ENCODE data around the gene ZDHHC16. TPM values are rescaled to one million over a fixed set of nuclear protein-coding genes. Genes with fewer than 3 reads are reported as not detected.
"Not testable (repeated sequence)": the region's sequence is repeated elsewhere in the genome, so short reads cannot be mapped to it uniquely, and the experiment has no call there.

The ZDHHC16 gene
- total RNA-seq, 1 donor from 2014 or later, result 53.7 TPM

DNA sequence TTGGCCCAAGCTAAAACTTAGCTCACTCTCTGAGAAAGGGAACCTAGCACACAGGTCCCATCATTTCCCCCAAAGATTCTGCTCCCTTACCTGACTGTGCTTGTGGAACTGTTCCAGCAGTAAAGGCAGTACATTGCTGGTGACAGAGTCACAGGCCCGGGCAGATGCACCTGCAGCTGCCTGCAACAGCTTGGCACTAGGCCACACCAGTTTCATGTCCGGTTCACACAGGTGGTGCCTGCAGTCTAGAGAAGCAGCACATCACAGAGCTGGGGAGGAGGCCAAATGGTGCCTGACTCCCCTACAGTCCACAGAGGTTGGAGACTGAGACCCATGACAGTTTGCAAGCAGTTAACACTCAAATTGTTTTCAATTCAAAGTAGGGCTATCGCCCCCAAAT, 22.2 kb downstream of the ZDHHC16 start:
- Mint-ChIP-seq H3K4me1 (ENCODE audit: unreplicated experiment) (peaks cover 11% of the 10 kb centered on the region), H3K36me3 (peaks cover 24% of the 10 kb centered on the region), H3K4me3 (no peak overlapping the region)

DNA sequence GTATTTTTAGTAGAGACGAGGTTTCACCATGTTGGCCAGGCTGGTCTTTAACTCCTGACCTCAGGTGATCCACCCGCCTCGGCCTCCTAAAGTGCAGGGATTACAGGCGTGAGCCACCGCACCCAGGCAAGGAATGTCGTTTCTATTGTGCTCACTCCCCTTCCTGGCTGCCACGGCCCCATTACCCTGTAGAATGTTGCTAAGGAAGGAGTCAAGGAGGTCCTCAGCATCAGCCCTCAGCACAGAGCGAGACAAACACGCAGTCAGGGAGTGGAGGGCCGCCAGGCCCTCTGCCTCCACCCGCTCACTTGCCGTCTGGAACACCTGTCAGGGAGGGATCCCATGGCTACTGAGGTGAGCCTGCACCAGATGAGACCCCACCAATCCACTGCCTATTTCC, 22.8 kb downstream of the ZDHHC16 start:
- H3K36me3 Mint-ChIP-seq, result peaks cover 25% of the 10 kb centered on the region
- not testable (repeated sequence) for H3K9me3 Mint-ChIP-seq
- H3K27ac Mint-ChIP-seq, result peak overlapping the region; percentile 74

More for the DNA sequence above, 22.2 kb downstream of the ZDHHC16 start:
- H3K27ac Mint-ChIP-seq, result no peak overlapping the region
- H3K9me3 Mint-ChIP-seq, result no peaks in the 10 kb centered on the region
- TF ChIP-seq, protein P1, sequence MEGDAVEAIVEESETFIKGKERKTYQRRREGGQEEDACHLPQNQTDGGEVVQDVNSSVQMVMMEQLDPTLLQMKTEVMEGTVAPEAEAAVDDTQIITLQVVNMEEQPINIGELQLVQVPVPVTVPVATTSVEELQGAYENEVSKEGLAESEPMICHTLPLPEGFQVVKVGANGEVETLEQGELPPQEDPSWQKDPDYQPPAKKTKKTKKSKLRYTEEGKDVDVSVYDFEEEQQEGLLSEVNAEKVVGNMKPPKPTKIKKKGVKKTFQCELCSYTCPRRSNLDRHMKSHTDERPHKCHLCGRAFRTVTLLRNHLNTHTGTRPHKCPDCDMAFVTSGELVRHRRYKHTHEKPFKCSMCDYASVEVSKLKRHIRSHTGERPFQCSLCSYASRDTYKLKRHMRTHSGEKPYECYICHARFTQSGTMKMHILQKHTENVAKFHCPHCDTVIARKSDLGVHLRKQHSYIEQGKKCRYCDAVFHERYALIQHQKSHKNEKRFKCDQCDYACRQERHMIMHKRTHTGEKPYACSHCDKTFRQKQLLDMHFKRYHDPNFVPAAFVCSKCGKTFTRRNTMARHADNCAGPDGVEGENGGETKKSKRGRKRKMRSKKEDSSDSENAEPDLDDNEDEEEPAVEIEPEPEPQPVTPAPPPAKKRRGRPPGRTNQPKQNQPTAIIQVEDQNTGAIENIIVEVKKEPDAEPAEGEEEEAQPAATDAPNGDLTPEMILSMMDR (conservative IDR thresholded peaks at IDR 0.05), result no peak
- no peaks in the 10 kb centered on the region for H3K27me3 Mint-ChIP-seq
- no peak for DNase-seq (ENCODE audit: extremely low spot score, unreplicated experiment)

DNA sequence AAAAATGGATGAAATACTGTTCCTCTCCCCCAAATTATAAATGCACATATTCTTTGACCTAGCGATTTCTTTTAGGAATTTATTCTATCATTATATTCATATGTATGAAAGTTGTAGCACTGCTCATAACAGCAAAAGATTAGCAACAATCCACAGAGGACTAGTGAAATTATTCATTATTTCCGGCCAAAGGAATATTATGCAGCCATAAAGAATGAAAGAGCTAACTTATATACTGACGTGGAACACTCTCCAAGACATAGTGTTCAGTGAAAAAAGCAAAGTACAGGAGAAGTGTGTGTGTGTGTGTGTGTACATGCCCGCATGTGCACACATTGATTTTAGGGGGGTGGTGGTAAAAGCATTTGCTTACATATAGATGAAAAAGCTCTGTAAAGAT, 28.9 kb downstream of the ZDHHC16 start:
- no peak overlapping the region for H3K4me3 Mint-ChIP-seq
- no peaks in the 10 kb centered on the region for H3K4me1 Mint-ChIP-seq (ENCODE audit: unreplicated experiment)
- H3K9me3 Mint-ChIP-seq, result no peaks in the 10 kb centered on the region
- H3K36me3 Mint-ChIP-seq, result peaks cover 33% of the 10 kb centered on the region
- TF ChIP-seq, protein P1 (conservative IDR thresholded peaks at IDR 0.05), result no peak
- H3K27me3 Mint-ChIP-seq, result no peaks in the 10 kb centered on the region
- no peak overlapping the region for H3K27ac Mint-ChIP-seq
- no peak for DNase-seq (ENCODE audit: extremely low spot score, unreplicated experiment)

More for the DNA sequence above, 22.8 kb downstream of the ZDHHC16 start:
- not testable (repeated sequence) for H3K4me3 Mint-ChIP-seq; H3K27me3 Mint-ChIP-seq; H3K4me1 Mint-ChIP-seq (ENCODE audit: unreplicated experiment); DNase-seq (ENCODE audit: extremely low spot score, unreplicated experiment)

DNA sequence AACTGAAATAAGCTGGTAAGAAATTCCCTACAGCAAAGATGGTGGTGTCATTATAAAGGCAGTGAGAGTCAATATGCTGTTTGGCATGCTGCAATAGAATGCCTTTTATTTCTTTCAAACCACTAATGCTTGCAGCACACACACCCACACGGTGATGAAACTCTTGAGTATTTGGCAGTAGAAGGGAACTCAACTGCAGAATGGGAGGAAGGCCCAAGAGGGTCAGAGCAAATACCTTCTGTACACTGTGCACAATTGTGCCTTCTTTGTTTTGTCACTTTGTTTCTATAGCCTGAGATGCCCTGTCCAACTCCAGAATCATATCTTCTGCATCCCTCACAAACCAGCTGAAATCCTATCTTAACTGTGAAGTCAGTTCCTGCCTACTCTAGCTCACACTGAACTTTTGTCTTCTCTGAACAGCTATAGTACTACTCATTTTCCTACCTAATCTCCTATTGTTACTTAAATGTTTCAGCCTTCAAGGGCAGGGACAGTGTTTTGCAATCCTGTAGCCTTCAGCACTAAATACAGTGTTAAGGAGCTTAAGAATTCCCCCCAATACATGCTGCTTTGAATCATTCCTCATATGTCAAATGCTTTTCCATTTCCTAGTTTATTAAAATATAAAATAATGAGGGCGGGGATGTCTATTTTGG, 30.1 kb downstream of the ZDHHC16 start:
- DNase-seq (ENCODE audit: extremely low spot score, unreplicated experiment), result no peak
- Mint-ChIP-seq H3K27ac (no peak overlapping the region), H3K4me3 (no peak overlapping the region), H3K9me3 (no peaks in the 10 kb centered on the region), H3K27me3 (no peaks in the 10 kb centered on the region), H3K36me3 (peaks cover 35% of the 10 kb centered on the region), H3K4me1 (ENCODE audit: unreplicated experiment) (no peaks in the 10 kb centered on the region)
- TF ChIP-seq, protein P1 (conservative IDR thresholded peaks at IDR 0.05), result no peak

DNA sequence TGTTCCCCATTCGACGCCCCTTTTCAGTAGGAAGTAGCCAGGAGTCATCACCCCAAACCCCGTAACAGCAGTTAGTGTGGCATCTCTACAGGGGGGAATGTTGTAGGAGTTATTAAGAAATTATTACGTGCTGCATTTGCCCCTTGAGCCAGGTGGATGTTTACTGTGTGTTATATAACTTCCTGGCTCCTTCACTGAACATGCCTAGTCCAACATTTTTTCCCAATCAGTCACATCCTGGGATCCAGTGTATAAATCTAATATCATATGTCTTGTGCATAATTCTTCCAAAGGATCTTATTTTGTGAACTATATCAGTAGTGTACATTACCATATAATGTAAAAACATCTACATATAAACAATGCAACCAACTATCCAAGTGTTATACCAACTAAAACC, 33.4 kb downstream of the ZDHHC16 start:
- not testable (repeated sequence) for DNase-seq (ENCODE audit: extremely low spot score, unreplicated experiment); H3K9me3 Mint-ChIP-seq; H3K27me3 Mint-ChIP-seq; H3K4me3 Mint-ChIP-seq; H3K27ac Mint-ChIP-seq; H3K4me1 Mint-ChIP-seq (ENCODE audit: unreplicated experiment)
- H3K36me3 Mint-ChIP-seq, result peaks cover 33% of the 10 kb centered on the region

DNA sequence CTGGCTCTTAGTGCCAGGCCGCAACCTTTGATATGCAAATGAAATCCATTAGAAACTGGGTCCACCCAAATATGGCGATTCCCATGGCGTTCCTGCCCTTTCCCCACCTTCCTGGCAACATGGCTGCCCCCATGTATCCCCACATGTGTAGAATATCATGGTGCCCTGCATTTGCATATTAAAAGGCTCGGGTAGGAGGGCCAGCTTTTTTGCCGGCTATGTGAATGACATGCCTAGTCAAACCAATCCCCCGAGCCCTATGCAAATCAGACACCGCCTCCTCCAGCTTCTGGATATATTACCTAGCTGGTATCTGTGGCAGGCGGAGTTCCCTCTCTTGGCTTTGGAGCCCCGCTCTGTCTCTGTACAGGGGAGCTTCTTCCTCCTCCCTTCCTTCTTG, 34.0 kb downstream of the ZDHHC16 start:
- Mint-ChIP-seq H3K27me3 (no peaks in the 10 kb centered on the region), H3K36me3 (peaks cover 30% of the 10 kb centered on the region), H3K4me1 (ENCODE audit: unreplicated experiment) (no peaks in the 10 kb centered on the region), H3K4me3 (no peak overlapping the region), H3K9me3 (no peaks in the 10 kb centered on the region), H3K27ac (no peak overlapping the region)
- no peak for DNase-seq (ENCODE audit: extremely low spot score, unreplicated experiment)
- TF ChIP-seq, protein P1 (conservative IDR thresholded peaks at IDR 0.05), result no peak
